Measurements from ENCODE around the gene VPS35. TPM values are rescaled to one million over a fixed set of nuclear protein-coding genes. Genes with fewer than 3 reads are reported as not detected.

Gene VPS35
- total and polyA plus RNA-seq, 2 of the 13 experiments (the other 11 are each of a cell fraction or from before 2014, with no cell fraction given), result 30.7 to 136 TPM

GRCh38 chr16:46690281-46691178 lies 1.6 kb upstream of the VPS35 start (continued):
- TF ChIP-seq DZIP1 (CRISPR knock-in tag; IDR thresholded peaks at IDR 0.05) (no peak), ETS1 (CRISPR knock-in tag; IDR thresholded peaks at IDR 0.05) (no peak), ZZZ3 (CRISPR knock-in tag; IDR thresholded peaks at IDR 0.05; ENCODE audit: borderline replicate concordance) (no peak; the same call in 1 of the 2 replicates), ZNF207 (IDR thresholded peaks at IDR 0.05; ENCODE audit: borderline replicate concordance) (no peak), DNMT3B (CRISPR knock-in tag; conservative IDR thresholded peaks at IDR 0.05) (0 out of 2 replicates have a peak, but pooled peaks have one; percentile 17), TFE3 (CRISPR knock-in tag; IDR thresholded peaks at IDR 0.05) (peak; percentile 85), ZNF607 (CRISPR knock-in tag; IDR thresholded peaks at IDR 0.05; ENCODE audit: borderline replicate concordance) (peak; percentile 60; the same call in 1 of the 2 replicates), CHCHD3 (CRISPR knock-in tag; IDR thresholded peaks at IDR 0.05) (no peak), NR1H2 (CRISPR knock-in tag; IDR thresholded peaks at IDR 0.05; ENCODE audit: borderline replicate concordance, low read depth) (no peak; the same call in 1 of the 2 replicates), ZMYM2 (CRISPR knock-in tag; IDR thresholded peaks at IDR 0.05) (no peak), PRMT3 (CRISPR knock-in tag; IDR thresholded peaks at IDR 0.05; ENCODE audit: borderline replicate concordance, low read depth) (no peak), ZNF33B (CRISPR knock-in tag; IDR thresholded peaks at IDR 0.05) (0 out of 2 replicates have a peak, but pooled peaks have one; percentile 20), PBX2 (CRISPR knock-in tag; IDR thresholded peaks at IDR 0.05) (no peak), MAFG (CRISPR knock-in tag; IDR thresholded peaks at IDR 0.05) (no peak), GRHL1 (CRISPR knock-in tag; conservative IDR thresholded peaks at IDR 0.05) (no peak), SMARCE1 (IDR thresholded peaks at IDR 0.05; ENCODE audit: borderline replicate concordance) (no peak), ZNF503 (CRISPR knock-in tag; IDR thresholded peaks at IDR 0.05) (no peak), ZNF713 (CRISPR knock-in tag; IDR thresholded peaks at IDR 0.05) (no peak)
